Neural cell (in vitro differentiated cells): ENCODE results near the gene ARSJ.

Experiments used
- CTCF ChIP-seq: fragments of 450-650 bp; IDR thresholded peaks from 2 replicates; pipeline ENCODE4 v1.5.1; 2014; ENCODE audit warnings: antibody characterized with exemption, mild to moderate bottlenecking, moderate library complexity; ENCODE audit not compliant: poor library complexity, severe bottlenecking
- EP300 ChIP-seq: fragments of 450-650 bp; conservative IDR thresholded peaks from 2 replicates; pipeline ENCODE4 v1.6.1; 2014; ENCODE audit warnings: antibody characterized with exemption, mild to moderate bottlenecking, moderate library complexity; ENCODE audit not compliant: poor library complexity, severe bottlenecking
- EZH2 ChIP-seq: fragments of 200-600, 300-800 bp; shearing (Covaris generic), sonication (generic); IDR thresholded peaks from 2 replicates; pipeline ENCODE4 v1.6.1; 2014; ENCODE audit warnings: antibody characterized with exemption, low read length, borderline replicate concordance, mild to moderate bottlenecking; ENCODE audit not compliant: insufficient read depth, poor library complexity, severe bottlenecking
- MXI1 ChIP-seq: fragments of 450-650 bp; conservative IDR thresholded peaks from 2 replicates; pipeline ENCODE4 v1.6.1; 2014; ENCODE audit warnings: antibody characterized with exemption, mild to moderate bottlenecking; ENCODE audit not compliant: poor library complexity, severe bottlenecking
- POLR2AphosphoS5 ChIP-seq: IDR thresholded peaks from 2 replicates; pipeline ENCODE4 v1.6.1; 2012
- RAD21 ChIP-seq: fragments of 450-650 bp; conservative IDR thresholded peaks from 2 replicates; pipeline ENCODE4 v1.6.1; 2014; ENCODE audit warnings: antibody characterized with exemption, mild to moderate bottlenecking, moderate library complexity
- REST ChIP-seq: IDR thresholded peaks from 2 replicates; pipeline ENCODE4 v1.6.1; 2012; ENCODE audit warnings: borderline replicate concordance
- SMC3 ChIP-seq: fragments of 450-650 bp; conservative IDR thresholded peaks from 2 replicates; pipeline ENCODE4 v1.6.1; 2014; ENCODE audit warnings: antibody characterized with exemption, mild to moderate bottlenecking, moderate library complexity; ENCODE audit not compliant: poor library complexity
- TAF1 ChIP-seq: IDR thresholded peaks from 2 replicates; pipeline ENCODE4 v1.6.1; 2012; ENCODE audit warnings: low read depth

- TF ChIP-seq EZH2 (no peak), CTCF (no peak), POLR2AphosphoS5 (no peak), REST (no peak), MXI1 (no peak), EP300 (no peak), RAD21 (no peak), SMC3 (no peak), TAF1 (no peak)
These were observed 37.6 kb downstream of the ARSJ start for GRCh38 chr4:113941836-113942235.
